ENCODE measurements around the gene KTN1. TPM values are rescaled to one million over a fixed set of nuclear protein-coding genes. Genes with fewer than 3 reads are reported as not detected.

The KTN1 gene
- total RNA-seq, 1 donor from 2014 or later: 150 TPM

GRCh38 chr14:55697414-55697861, 117.4 kb downstream of the KTN1 start:
- Histone ChIP-seq H3K27me3 (ENCODE audit: control insufficient read depth, insufficient read depth, low read length) (no peaks in the 10 kb centered on the region), H3K36me3 (ENCODE audit: control insufficient read depth, insufficient read depth, low read length) (no peaks in the 10 kb centered on the region), H3K4me3 (ENCODE audit: low read depth, low read length) (no peak overlapping the region)
- TF ChIP-seq CTCF (IDR thresholded peaks at IDR 0.05; ENCODE audit: insufficient read depth, low read length, poor library complexity, severe bottlenecking): no peak
- no peak for DNase-seq (ENCODE audit: low read depth)

GRCh38 chr14:55698051-55698450, 118.0 kb downstream of the KTN1 start:
- DNase-seq (ENCODE audit: low read depth): no peak
- H3K36me3 ChIP-seq (ENCODE audit: control insufficient read depth, insufficient read depth, low read length): no peaks in the 10 kb centered on the region
- no peaks in the 10 kb centered on the region for H3K27me3 ChIP-seq (ENCODE audit: control insufficient read depth, insufficient read depth, low read length)
- no peak overlapping the region for H3K4me3 ChIP-seq (ENCODE audit: low read depth, low read length)
- TF ChIP-seq CTCF (IDR thresholded peaks at IDR 0.05; ENCODE audit: insufficient read depth, low read length, poor library complexity, severe bottlenecking): no peak

- no peak for TF ChIP-seq CTCF (IDR thresholded peaks at IDR 0.05; ENCODE audit: insufficient read depth, low read length, poor library complexity, severe bottlenecking)
- Histone ChIP-seq H3K4me3 (ENCODE audit: low read depth, low read length) (no peak overlapping the region), H3K27me3 (ENCODE audit: control insufficient read depth, insufficient read depth, low read length) (no peaks in the 10 kb centered on the region), H3K36me3 (ENCODE audit: control insufficient read depth, insufficient read depth, low read length) (no peaks in the 10 kb centered on the region)
- no peak for DNase-seq (ENCODE audit: low read depth)
Measured at GRCh38 chr14:55699131-55700057, 119.4 kb downstream of the KTN1 start.

GRCh38 chr14:55701638-55702037, 121.6 kb downstream of the KTN1 start:
- no peaks in the 10 kb centered on the region for H3K36me3 ChIP-seq (ENCODE audit: control insufficient read depth, insufficient read depth, low read length)
- H3K27me3 ChIP-seq (ENCODE audit: control insufficient read depth, insufficient read depth, low read length): no peaks in the 10 kb centered on the region
- no peak for TF ChIP-seq CTCF (IDR thresholded peaks at IDR 0.05; ENCODE audit: insufficient read depth, low read length, poor library complexity, severe bottlenecking)
- H3K4me3 ChIP-seq (ENCODE audit: low read depth, low read length): no peak overlapping the region
- peak; percentile 87 for DNase-seq (ENCODE audit: low read depth)

- no peaks in the 10 kb centered on the region for H3K27me3 ChIP-seq (ENCODE audit: control insufficient read depth, insufficient read depth, low read length)
- no peak for DNase-seq (ENCODE audit: low read depth)
- TF ChIP-seq CTCF (IDR thresholded peaks at IDR 0.05; ENCODE audit: insufficient read depth, low read length, poor library complexity, severe bottlenecking): no peak
- no peaks in the 10 kb centered on the region for H3K36me3 ChIP-seq (ENCODE audit: control insufficient read depth, insufficient read depth, low read length)
- no peak overlapping the region for H3K4me3 ChIP-seq (ENCODE audit: low read depth, low read length)
Measured at GRCh38 chr14:55702511-55702910, 122.5 kb downstream of the KTN1 start.
